OCI-LY7 (cell line): ENCODE data around the gene RNF214. TPM values are rescaled to one million over a fixed set of nuclear protein-coding genes. Genes with fewer than 3 reads are reported as not detected.

ENCODE experiments used
- BruUV-seq: library from RNA; stranded (reverse); fragments of 400-500 nt; replicated peaks from 2 replicates; lab custom pipeline; 2021; lab: Mats Ljungman, UMichigan
- CTCF ChIA-PET: fragments of 300-600 bp; sonication (Branson Sonifier 250); formaldehyde crosslinking; loops from one replicate; lab custom pipeline; 2022; ENCODE audit warnings: antibody characterized with exemption; ENCODE audit not compliant: unreplicated experiment; lab: Charles Lee
- POLR2A ChIA-PET: fragments of 300-600 bp; sonication (Branson Sonifier 250); formaldehyde crosslinking; loops from one replicate; lab custom pipeline; 2022; ENCODE audit warnings: antibody characterized with exemption; lab: Charles Lee
- DNase-seq: peaks from one replicate; pipeline ENCODE4 v3.0.0-alpha.2; 2015; ENCODE audit warnings: low spot score
- H2AFZ ChIP-seq: fragments of 200-600 bp; sonication (generic), shearing (Covaris generic); 2 replicates; pipeline ENCODE4 v1.6.1; 2014; ENCODE audit warnings: mild to moderate bottlenecking, antibody characterized with exemption, low read length, moderate library complexity
- H3K27ac ChIP-seq: fragments of 200-600 bp; sonication (generic); 2 replicates; pipeline ENCODE4 v1.5.1; 2014; ENCODE audit warnings: mixed run types, low read depth, mild to moderate bottlenecking, moderate library complexity, low read length, inconsistent platforms; ENCODE audit not compliant: poor library complexity, severe bottlenecking
- H3K36me3 ChIP-seq: fragments of 200-600 bp; sonication (generic); 2 replicates; pipeline ENCODE4 v1.6.1; 2014; ENCODE audit warnings: mild to moderate bottlenecking, antibody characterized with exemption, low read length, moderate library complexity, mixed read lengths; ENCODE audit not compliant: insufficient read depth
- H3K4me1 ChIP-seq: fragments of 200-600 bp; sonication (generic); 2 replicates; pipeline ENCODE4 v1.5.1; 2014; ENCODE audit warnings: mild to moderate bottlenecking, low read length; ENCODE audit not compliant: insufficient read depth, poor library complexity, severe bottlenecking
- H3K4me2 ChIP-seq: fragments of 200-600 bp; sonication (generic); 2 replicates; pipeline ENCODE4 v1.6.1; 2014; ENCODE audit warnings: mild to moderate bottlenecking, low read length
- H3K4me3 ChIP-seq: fragments of 200-600 bp; sonication (generic); 2 replicates; pipeline ENCODE4 v1.5.1; 2014; ENCODE audit warnings: mild to moderate bottlenecking, low read depth, low read length; ENCODE audit not compliant: poor library complexity, severe bottlenecking
- H3K79me2 ChIP-seq: fragments of 200-600 bp; sonication (generic); 2 replicates; pipeline ENCODE4 v1.6.1; 2016; ENCODE audit warnings: low read depth, mild to moderate bottlenecking, low read length, moderate library complexity, mixed read lengths; ENCODE audit not compliant: insufficient read depth
- H3K9me2 ChIP-seq: fragments of 200-600 bp; sonication (generic); 2 replicates; pipeline ENCODE4 v1.6.1; 2016; ENCODE audit warnings: mild to moderate bottlenecking, low read length, mixed read lengths; ENCODE audit not compliant: insufficient read depth
- H3K9me3 ChIP-seq: fragments of 200-600 bp; sonication (generic); 2 replicates; pipeline ENCODE4 v1.6.1; 2014; ENCODE audit warnings: mild to moderate bottlenecking, mixed run types, low read length, mixed read lengths
- H4K20me1 ChIP-seq: fragments of 200-600 bp; sonication (generic); 2 replicates; pipeline ENCODE4 v1.6.1; 2014; ENCODE audit warnings: mild to moderate bottlenecking, antibody characterized with exemption, low read length, moderate library complexity, mixed read lengths; ENCODE audit not compliant: insufficient read depth
- EZH2phosphoT487 ChIP-seq: fragments of 200-600 bp; sonication (generic); IDR thresholded peaks from 2 replicates; pipeline ENCODE4 v1.6.1; 2018; ENCODE audit warnings: low read depth, borderline replicate concordance, mild to moderate bottlenecking, mixed run types, antibody characterized with exemption, low read length, moderate library complexity, mixed read lengths
- intact Hi-C: fragments of 100-400 bp; cut with micrococcal nuclease; formaldehyde crosslinking; loops from one replicate; pipeline ENCODE4 v1.10.0; 2022; ENCODE audit not compliant: unreplicated experiment
- total RNA-seq, 2 experiments: library from RNA; depleted of rRNA in 1 of 2; stranded (reverse); fragments of >200 nt in 1 of 2; shearing (Covaris generic) in 1 of 2; gene quantifications; 2 replicates each; pipeline ENCODE4 v1.2.3, GENCODE V29; 2014 to 2022
- TF ChIP-seq, protein P1 (sequence below): fragments of 200-600 bp; sonication (generic); conservative IDR thresholded peaks from 2 replicates; pipeline ENCODE4 v1.5.1; 2014; ENCODE audit warnings: mild to moderate bottlenecking, antibody characterized with exemption, low read length, moderate library complexity, mixed read lengths

The RNF214 gene
- total RNA-seq, 2 experiments from 2014 or later, result 11.2 to 30.2 TPM

DNA sequence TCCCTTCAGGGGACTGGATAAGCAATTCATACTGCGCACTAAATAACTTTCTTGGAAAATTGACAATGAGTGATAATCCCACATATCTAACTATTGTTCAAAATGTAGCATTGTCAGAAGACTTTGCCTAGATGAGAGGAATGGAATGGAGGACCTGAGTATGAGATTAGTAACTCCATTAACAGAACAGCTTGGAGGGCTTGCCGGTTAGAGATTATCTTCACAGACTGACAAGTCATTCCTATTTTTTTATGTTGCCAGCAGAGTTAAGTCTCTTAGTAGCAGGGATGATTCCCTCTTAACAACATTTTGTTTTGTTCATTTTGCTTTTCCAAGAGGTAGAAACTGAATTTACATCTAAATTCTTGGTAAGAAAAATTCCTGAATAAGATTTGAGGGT is 51.6 kb downstream of the RNF214 start:
- intact Hi-C loops, result no loop called here
- no TSS peak for BruUV-seq
- Histone ChIP-seq H3K36me3 (peaks cover 59% of the 10 kb centered on the region), H3K27ac (no peak overlapping the region), H4K20me1 (no peaks in the 10 kb centered on the region), H3K9me3 (no peaks in the 10 kb centered on the region), H3K9me2 (no peaks in the 10 kb centered on the region), H3K4me3 (no peak overlapping the region), H3K79me2 (no peaks in the 10 kb centered on the region), H2AFZ (no peak overlapping the region), H3K4me1 (no peaks in the 10 kb centered on the region), H3K4me2 (no peak overlapping the region)
- no peak for TF ChIP-seq EZH2phosphoT487
- TF ChIP-seq, protein P1, sequence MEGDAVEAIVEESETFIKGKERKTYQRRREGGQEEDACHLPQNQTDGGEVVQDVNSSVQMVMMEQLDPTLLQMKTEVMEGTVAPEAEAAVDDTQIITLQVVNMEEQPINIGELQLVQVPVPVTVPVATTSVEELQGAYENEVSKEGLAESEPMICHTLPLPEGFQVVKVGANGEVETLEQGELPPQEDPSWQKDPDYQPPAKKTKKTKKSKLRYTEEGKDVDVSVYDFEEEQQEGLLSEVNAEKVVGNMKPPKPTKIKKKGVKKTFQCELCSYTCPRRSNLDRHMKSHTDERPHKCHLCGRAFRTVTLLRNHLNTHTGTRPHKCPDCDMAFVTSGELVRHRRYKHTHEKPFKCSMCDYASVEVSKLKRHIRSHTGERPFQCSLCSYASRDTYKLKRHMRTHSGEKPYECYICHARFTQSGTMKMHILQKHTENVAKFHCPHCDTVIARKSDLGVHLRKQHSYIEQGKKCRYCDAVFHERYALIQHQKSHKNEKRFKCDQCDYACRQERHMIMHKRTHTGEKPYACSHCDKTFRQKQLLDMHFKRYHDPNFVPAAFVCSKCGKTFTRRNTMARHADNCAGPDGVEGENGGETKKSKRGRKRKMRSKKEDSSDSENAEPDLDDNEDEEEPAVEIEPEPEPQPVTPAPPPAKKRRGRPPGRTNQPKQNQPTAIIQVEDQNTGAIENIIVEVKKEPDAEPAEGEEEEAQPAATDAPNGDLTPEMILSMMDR, result no peak
- POLR2A ChIA-PET, result interaction anchor here (0.6 to 1.1 kb wide), 2 partner anchors 23 to 568 kb away, joined by 3 to 4 read pairs; no protein-coding TSS in a partner anchor
- no peak for DNase-seq
- CTCF ChIA-PET, result interaction anchor here (0.6 kb wide), 1 partner anchor 43 kb away, joined by 3 read pairs; no protein-coding TSS in a partner anchor

DNA sequence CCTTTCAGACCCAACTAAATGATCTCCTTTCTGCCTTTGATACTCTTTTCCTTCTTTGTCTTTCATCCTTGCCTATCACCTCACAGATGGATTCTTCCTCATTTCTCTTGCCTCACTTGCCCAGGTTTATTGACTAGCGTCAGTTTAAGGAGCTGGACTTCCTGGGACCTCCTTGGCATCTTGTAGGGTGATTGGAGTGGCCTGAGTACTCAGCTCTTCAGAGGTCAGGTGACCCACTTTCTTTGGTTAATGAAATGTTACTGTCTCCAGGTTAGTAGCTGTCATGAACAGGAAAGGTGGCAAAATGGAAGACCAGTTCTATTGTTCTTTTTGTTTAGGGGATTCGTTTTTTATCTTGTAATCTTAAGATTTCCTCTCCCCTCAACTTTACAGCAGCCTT is 54.1 kb downstream of the RNF214 start:
- no peaks in the 10 kb centered on the region for H3K9me3 ChIP-seq
- H4K20me1 ChIP-seq, result no peaks in the 10 kb centered on the region
- no peak overlapping the region for H3K4me3 ChIP-seq
- H2AFZ ChIP-seq, result no peak overlapping the region
- TF ChIP-seq EZH2phosphoT487, result no peak
- TF ChIP-seq, protein P1, result no peak
- H3K4me1 ChIP-seq, result no peaks in the 10 kb centered on the region
- CTCF ChIA-PET, result no interaction called here
- no peak overlapping the region for H3K27ac ChIP-seq
- no TSS peak for BruUV-seq
- H3K36me3 ChIP-seq, result peaks cover 49% of the 10 kb centered on the region
- H3K79me2 ChIP-seq, result no peaks in the 10 kb centered on the region
- H3K4me2 ChIP-seq, result no peak overlapping the region
- H3K9me2 ChIP-seq, result no peaks in the 10 kb centered on the region
- intact Hi-C loops, result no loop called here
- DNase-seq, result no peak
- POLR2A ChIA-PET, result no interaction called here

DNA sequence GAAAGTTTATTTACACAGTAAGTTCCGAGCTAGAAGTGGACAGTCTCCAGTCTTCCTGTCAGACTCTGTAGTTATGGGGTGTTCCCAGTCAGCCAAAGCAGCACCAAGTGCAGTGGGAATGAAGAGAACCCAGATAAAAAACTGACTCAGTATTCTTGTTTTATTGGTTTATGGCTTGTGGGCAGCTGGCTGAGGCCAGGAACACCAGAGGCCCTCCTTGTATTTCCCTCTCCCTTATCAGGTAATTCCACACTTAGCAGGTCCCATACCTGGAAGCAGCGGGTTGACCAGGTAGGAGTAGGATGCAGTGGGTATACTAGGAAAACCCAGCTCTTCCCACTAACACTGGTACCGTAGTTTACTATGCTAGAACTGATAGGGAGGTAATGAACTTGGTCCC is 55.2 kb downstream of the RNF214 start:
- Histone ChIP-seq H3K9me3 (no peaks in the 10 kb centered on the region), H3K27ac (no peak overlapping the region), H3K4me2 (no peak overlapping the region), H4K20me1 (no peaks in the 10 kb centered on the region), H3K4me1 (no peaks in the 10 kb centered on the region), H2AFZ (no peak overlapping the region), H3K9me2 (no peaks in the 10 kb centered on the region), H3K79me2 (no peaks in the 10 kb centered on the region), H3K4me3 (no peak overlapping the region), H3K36me3 (peaks cover 39% of the 10 kb centered on the region)
- ChIA-PET POLR2A (no interaction called here), CTCF (no interaction called here)
- TF ChIP-seq, protein P1, result no peak
- no peak for TF ChIP-seq EZH2phosphoT487
- intact Hi-C loops, result no loop called here
- BruUV-seq, result no TSS peak
- DNase-seq, result no peak
